GF-D8 (cell line): Measurements from ENCODE around the gene CA4.

Experiments used
- DNase-seq: peaks from one replicate; lab custom pipeline; 2025; lab: John Stamatoyannopoulos, UW

Gene CA4

DNA sequence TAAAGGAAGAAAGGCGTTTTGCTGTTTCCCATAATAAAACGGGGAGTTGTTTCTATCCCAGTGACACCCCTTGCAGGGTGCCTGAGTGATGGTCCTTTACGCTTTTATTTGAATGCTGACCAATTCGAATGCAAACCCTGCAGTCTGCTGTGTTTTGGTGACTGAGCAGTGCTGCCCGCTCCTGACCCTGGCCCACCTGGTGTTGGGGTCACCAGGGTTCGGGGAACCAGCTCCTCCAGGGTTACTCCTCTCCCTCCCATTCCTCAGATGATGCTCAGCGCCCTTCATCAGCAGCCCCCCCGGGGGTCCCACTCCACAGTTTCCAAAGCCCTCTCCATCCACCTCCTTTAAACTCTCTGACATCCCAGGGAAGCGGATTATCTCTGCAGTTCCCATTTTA, 6.0 kb downstream of the CA4 start:
- no peak for DNase-seq

- no peak for DNase-seq
Measured at GRCh38 chr17:60156746-60157145, 7.0 kb downstream of the CA4 start.

- DNase-seq, result no peak
Measured at GRCh38 chr17:60157487-60158040, 7.8 kb downstream of the CA4 start.

DNA sequence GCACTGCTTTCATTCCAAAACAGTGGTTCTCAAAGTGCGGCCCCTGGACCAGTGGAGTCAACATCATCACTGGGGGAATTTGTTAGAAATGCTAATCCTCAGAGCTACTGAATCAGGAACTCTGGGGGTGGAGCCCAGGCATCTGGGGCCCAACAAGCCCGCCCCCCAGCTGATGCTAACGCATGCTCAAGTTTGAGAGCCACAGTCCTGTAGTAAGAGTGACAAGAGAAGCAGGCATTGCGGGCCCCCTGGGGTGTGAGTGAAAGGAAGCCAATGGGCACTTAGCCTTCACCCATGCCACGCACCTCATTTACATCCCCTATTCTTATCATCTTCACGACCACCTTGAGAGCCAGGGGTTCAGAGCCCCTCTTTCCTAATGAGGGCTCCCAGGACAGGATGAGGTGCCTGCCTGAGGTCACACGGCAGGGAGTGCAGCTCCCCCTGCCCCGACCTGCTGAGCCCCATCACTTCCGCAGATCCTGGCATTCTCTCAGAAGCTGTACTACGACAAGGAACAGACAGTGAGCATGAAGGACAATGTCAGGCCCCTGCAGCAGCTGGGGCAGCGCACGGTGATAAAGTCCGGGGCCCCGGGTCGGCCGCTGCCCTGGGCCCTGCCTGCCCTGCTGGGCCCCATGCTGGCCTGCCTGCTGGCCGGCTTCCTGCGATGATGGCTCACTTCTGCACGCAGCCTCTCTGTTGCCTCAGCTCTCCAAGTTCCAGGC, 9.1 kb downstream of the CA4 start:
- DNase-seq, result no peak

DNA sequence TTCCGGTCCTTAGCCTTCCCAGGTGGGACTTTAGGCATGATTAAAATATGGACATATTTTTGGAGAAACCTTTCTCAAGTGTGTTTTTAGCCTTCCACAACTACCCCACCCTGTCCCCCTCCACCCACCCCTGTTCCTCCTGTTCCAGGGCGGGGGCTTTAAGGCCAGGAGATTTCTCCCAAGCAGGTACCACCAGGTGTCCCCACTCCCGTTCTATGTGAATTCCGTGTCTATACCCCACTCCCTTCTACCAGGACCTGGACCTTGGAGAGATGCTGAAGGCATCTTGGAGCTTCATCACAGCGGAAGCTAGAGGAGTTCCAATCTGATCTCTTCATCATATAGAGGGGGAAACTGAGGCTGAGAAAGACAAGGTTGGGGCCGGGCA, 9.7 kb downstream of the CA4 start:
- no peak for DNase-seq

GRCh38 chr17:60160829-60161501, 11.2 kb downstream of the CA4 start:
- DNase-seq, result no peak

- no peak for DNase-seq
Measured at GRCh38 chr17:60161598-60162330, 12.0 kb downstream of the CA4 start.

DNA sequence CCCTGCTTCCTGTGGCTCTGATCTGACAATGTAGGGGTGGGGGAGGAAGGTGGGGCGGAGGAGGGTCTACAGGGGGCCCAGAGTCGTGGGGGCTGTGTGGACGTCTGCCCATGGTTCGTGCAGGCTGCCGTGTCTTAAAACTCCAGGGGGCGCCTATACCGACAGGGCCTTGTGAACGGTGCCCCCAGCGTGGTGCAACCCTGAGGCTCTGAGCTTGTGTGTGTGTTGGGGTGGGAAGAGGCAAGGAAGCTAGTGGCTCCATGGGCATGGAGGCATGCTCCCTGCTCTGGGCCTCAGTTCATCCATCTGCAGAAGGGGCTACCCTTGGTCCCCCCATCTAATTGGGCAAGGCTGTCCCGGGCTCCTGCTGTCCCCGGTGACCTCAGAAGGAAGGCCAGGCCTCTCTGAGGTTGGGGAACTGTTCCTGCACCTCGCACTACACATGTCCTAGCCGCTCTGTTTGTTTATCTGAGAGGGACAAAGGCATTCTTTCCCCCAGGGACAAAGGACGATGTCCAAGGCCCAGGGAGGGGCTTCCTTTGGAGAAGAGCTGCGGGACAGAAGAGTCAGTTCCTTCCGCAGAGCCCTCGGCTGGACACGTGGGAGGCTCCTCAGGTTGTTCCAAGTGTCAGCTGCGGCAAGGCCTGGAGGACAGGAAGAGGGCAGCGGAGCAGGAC, 13.5 kb downstream of the CA4 start:
- no peak for DNase-seq

GRCh38 chr17:60164164-60164563, 14.4 kb downstream of the CA4 start:
- no peak for DNase-seq

DNA sequence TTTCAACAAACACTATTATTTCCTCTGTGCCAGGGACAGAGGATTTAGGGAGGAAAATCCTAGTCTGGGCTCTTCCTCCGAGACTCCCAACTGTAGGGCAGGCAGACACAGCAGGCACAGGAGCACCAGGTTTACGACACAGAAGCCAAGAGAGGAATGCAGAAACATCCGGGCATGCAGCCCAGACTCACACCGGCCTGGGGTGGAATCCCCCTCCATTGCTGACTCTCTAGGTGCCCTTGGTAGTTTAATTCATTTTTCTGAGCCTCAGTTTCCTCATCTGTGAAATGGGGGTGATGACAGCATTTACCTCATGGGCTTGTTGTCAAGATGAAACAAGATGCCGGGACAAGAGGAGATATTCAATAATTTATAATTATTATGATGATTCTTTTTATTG, 14.9 kb downstream of the CA4 start:
- no peak for DNase-seq

- DNase-seq, result no peak
Measured at GRCh38 chr17:60165223-60165622, 15.4 kb downstream of the CA4 start.

- no peak for DNase-seq
Measured at GRCh38 chr17:60165971-60166370, 16.2 kb downstream of the CA4 start.

- no peak for DNase-seq
Measured at GRCh38 chr17:60167065-60167741, 17.4 kb downstream of the CA4 start.

GRCh38 chr17:60168654-60169053, 18.9 kb downstream of the CA4 start:
- no peak for DNase-seq

- peak; percentile 55 for DNase-seq
Measured at GRCh38 chr17:60169921-60170817, 20.4 kb downstream of the CA4 start.

- DNase-seq, result no peak
Measured at GRCh38 chr17:60170835-60171752, 21.3 kb downstream of the CA4 start.

DNA sequence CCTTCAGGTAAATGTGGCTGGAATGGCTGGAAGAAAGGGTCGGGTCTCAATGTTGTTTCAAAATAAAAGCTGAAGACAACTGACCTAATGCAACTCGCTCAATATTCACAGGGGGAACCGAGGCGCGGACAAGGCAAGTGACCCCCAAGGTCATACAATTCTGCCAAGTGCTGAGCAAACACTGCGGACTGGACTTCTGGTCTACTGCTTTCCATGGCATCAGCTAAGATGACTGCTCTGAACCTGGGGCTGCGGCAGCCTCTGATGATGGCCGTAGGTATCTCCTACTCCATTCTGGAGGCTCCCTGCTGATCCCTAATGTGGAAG, 21.9 kb downstream of the CA4 start:
- DNase-seq, result no peak

DNA sequence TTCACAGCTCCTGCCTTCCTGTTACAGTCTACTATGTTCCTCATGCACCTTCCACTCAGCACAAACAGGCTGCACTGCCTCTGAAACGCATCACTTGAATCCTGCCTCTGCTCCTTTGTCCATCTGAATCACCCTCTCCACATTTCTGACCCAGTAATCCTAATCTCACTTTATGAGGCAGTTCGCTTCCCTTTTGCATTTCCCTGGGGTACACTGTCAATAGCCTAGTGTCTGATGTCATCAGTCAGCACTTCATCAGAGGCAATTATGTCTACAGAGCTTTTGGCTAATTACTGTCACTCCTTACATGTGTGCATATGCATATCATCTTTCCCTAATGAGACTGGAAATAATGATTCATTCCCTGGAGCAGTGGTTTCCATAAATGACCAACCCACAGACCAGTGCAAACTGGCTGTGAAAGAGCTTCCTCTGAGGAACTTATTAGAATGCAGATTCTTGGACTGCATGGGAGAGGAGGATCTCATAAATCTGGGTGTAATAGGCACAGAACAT, 23.6 kb downstream of the CA4 start:
- DNase-seq, result no peak

GRCh38 chr17:60174035-60174434, 24.3 kb downstream of the CA4 start:
- no peak for DNase-seq
